Inferior parietal cortex (tissue), 1 donor: ENCODE data around the gene NFYC.
"Not testable (repeated sequence)": the region's sequence is repeated elsewhere in the genome, so short reads cannot be mapped to it uniquely, and the experiment has no call there.

Experiments used
- DNase-seq: peaks from one replicate; pipeline ENCODE4 v3.0.0-alpha.2; 2016; ENCODE audit errors: extremely low spot score

The NFYC gene

GRCh38 chr1:40665335-40666171 is 26.0 kb upstream of the NFYC start, which contains the start of gene RIMS3:
TSS of gene RIMS3 (minus strand) at chr1:40665682. CDS start at chr1:40641925, 23,757 bp downstream.
- no peak for DNase-seq

- peak; percentile 85 for DNase-seq
Observed at GRCh38 chr1:40668769-40669525, 22.6 kb upstream of the NFYC start.

GRCh38 chr1:40673452-40673851 is 18.1 kb upstream of the NFYC start:
- DNase-seq, result no peak

GRCh38 chr1:40676501-40676900 is 15.0 kb upstream of the NFYC start:
- DNase-seq, result no peak

- DNase-seq, result no peak
Observed at GRCh38 chr1:40679165-40679953, 12.1 kb upstream of the NFYC start.

- no peak for DNase-seq
Observed at GRCh38 chr1:40684669-40685068, 6.8 kb upstream of the NFYC start.

- DNase-seq, result no peak
Observed at GRCh38 chr1:40687059-40687458, 4.4 kb upstream of the NFYC start.

GRCh38 chr1:40687661-40688060 is 3.8 kb upstream of the NFYC start:
- no peak for DNase-seq

GRCh38 chr1:40689737-40690136 is 1.8 kb upstream of the NFYC start:
- no peak for DNase-seq

- DNase-seq, result peak; percentile 20
Observed at GRCh38 chr1:40690771-40691537, 550 bp upstream of the NFYC start.

GRCh38 chr1:40692429-40692895 is 958 bp downstream of the NFYC start:
- DNase-seq, result peak; percentile 66

- no peak for DNase-seq
Observed at GRCh38 chr1:40693425-40693824, 1.9 kb downstream of the NFYC start.

- DNase-seq, result no peak
Observed at GRCh38 chr1:40694353-40694874, 2.9 kb downstream of the NFYC start.

GRCh38 chr1:40696294-40696693 is 4.8 kb downstream of the NFYC start:
- DNase-seq, result no peak

- no peak for DNase-seq
Observed at GRCh38 chr1:40697436-40697835, 5.9 kb downstream of the NFYC start.

- no peak for DNase-seq
Observed at GRCh38 chr1:40699787-40700186, 8.3 kb downstream of the NFYC start.

GRCh38 chr1:40701684-40702083 is 10.2 kb downstream of the NFYC start:
- no peak for DNase-seq

GRCh38 chr1:40702810-40703209 is 11.3 kb downstream of the NFYC start:
- not testable (repeated sequence) for DNase-seq

- DNase-seq, result no peak
Observed at GRCh38 chr1:40703316-40703715, 11.8 kb downstream of the NFYC start.

- no peak for DNase-seq
Observed at GRCh38 chr1:40704817-40705733, 13.6 kb downstream of the NFYC start.
